ENCODE measurements around the gene TUBB4B. TPM values are rescaled to one million over a fixed set of nuclear protein-coding genes. Genes with fewer than 3 reads are reported as not detected.

TUBB4B gene
- total RNA-seq, 1 donor from 2014 or later: 463 TPM

DNA sequence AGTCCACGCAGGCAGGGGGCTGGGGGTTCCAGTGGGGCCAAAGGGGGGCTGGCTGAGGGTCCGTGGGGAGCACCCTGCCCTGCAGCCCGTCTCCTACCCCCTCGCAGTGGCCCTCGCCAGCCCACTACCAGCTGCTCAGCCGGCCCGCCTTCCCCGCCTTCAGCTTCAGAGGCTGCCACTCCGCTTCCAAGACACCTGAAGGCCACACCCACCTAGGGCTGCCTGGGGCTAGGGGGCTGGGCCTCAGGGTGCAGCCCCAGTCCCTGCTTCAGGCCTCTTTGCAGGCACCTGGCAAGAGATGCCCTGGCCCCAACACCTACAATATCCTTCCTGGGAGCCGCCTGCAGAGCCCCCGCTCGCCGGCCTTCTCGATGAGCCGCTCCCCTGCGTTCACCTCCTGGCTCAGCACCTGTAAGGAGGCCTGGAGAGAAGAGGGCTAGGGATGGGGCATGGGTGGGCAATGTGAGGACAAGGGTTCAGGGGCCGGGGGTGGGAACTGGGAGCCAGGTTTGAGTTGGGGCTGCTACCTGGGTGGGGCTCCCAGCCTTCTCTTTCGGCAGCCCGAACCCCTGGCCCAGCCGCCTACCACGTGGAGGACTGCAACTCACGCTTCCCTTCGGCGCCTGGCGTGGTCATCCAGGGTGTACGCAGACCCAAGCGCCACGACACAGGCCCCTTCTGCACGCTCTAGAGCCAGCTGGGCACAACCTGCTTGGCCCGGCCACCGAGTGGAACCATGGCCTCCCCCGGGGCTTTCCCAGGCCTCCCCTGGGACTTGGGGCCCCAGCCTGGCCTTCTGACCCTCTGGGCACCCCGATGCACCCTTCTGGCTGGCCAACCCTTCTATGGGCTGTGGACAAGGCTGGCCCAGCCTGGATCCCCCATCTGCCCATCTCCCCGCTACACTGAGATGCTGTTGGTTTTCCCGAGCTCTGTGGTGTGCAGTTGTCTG is 11.7 kb downstream of the TUBB4B start:
- Histone ChIP-seq H3K4me3 (no peak overlapping the region), H3K4me1 (peaks cover 55% of the 10 kb centered on the region), H3K36me3 (peaks cover 17% of the 10 kb centered on the region), H3K9me3 (replicated peaks) (no peaks in the 10 kb centered on the region), H3K27ac (replicated peaks) (no peak overlapping the region), H3K27me3 (ENCODE audit: low read depth) (no peaks in the 10 kb centered on the region)
- intact Hi-C loops (cut with micrococcal nuclease): no loop called here
- TF ChIP-seq, protein P1, sequence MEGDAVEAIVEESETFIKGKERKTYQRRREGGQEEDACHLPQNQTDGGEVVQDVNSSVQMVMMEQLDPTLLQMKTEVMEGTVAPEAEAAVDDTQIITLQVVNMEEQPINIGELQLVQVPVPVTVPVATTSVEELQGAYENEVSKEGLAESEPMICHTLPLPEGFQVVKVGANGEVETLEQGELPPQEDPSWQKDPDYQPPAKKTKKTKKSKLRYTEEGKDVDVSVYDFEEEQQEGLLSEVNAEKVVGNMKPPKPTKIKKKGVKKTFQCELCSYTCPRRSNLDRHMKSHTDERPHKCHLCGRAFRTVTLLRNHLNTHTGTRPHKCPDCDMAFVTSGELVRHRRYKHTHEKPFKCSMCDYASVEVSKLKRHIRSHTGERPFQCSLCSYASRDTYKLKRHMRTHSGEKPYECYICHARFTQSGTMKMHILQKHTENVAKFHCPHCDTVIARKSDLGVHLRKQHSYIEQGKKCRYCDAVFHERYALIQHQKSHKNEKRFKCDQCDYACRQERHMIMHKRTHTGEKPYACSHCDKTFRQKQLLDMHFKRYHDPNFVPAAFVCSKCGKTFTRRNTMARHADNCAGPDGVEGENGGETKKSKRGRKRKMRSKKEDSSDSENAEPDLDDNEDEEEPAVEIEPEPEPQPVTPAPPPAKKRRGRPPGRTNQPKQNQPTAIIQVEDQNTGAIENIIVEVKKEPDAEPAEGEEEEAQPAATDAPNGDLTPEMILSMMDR (IDR thresholded peaks at IDR 0.05; ENCODE audit: borderline replicate concordance): no peak
- DNase-seq: no peak

DNA sequence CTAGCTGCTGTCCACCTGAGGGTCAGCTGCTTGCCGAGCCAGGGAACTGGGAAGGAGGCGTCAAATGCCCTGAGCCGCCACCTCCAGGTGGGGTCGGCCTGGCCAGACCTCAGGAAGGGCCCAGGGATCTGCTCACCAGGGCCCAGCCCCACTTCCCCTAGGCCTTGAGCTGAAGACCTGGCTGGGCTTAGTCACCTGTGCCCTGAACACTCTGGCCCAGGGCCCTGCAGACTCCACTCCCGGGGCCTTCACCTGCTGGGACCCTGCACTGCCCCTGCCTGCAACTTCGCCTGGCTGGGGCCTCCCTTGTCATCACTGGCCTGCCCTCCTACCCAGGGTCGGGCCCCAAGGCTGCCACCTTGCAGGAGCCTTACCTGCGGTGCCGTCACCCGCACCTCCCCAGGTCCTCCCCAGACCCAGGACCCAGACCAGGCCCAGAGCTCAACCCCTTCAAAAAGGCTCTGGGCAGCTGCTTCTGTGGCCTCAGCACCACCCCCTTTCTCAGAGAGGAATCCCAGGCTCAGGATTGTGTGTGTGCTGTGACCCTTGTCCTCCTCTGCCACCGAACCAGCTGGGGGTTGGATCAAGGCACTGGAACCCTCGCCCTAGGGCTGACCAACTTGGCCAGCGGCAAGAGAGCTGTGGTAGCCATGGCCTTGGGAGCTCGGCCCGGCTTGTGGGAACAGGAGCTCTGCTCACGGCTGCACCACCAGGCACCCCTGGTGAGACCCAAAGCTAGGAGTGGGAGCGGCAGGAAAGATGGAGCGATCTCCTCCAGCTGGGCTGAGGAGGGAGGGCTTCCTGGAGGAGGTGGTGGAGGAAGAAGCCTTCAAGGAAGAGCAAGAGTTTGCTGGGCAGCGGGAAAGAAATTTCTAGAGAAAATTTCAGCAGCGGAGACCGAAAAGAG is 12.9 kb downstream of the TUBB4B start:
- Histone ChIP-seq H3K4me1 (peaks cover 58% of the 10 kb centered on the region), H3K4me3 (peak overlapping the region; percentile 93), H3K36me3 (peaks cover 28% of the 10 kb centered on the region), H3K9me3 (replicated peaks) (no peaks in the 10 kb centered on the region), H3K27ac (replicated peaks) (peak overlapping the region; percentile 93), H3K27me3 (ENCODE audit: low read depth) (no peaks in the 10 kb centered on the region)
- no peak for DNase-seq
- TF ChIP-seq, protein P1 (IDR thresholded peaks at IDR 0.05; ENCODE audit: borderline replicate concordance): no peak
- intact Hi-C loops (cut with micrococcal nuclease): no loop called here

DNA sequence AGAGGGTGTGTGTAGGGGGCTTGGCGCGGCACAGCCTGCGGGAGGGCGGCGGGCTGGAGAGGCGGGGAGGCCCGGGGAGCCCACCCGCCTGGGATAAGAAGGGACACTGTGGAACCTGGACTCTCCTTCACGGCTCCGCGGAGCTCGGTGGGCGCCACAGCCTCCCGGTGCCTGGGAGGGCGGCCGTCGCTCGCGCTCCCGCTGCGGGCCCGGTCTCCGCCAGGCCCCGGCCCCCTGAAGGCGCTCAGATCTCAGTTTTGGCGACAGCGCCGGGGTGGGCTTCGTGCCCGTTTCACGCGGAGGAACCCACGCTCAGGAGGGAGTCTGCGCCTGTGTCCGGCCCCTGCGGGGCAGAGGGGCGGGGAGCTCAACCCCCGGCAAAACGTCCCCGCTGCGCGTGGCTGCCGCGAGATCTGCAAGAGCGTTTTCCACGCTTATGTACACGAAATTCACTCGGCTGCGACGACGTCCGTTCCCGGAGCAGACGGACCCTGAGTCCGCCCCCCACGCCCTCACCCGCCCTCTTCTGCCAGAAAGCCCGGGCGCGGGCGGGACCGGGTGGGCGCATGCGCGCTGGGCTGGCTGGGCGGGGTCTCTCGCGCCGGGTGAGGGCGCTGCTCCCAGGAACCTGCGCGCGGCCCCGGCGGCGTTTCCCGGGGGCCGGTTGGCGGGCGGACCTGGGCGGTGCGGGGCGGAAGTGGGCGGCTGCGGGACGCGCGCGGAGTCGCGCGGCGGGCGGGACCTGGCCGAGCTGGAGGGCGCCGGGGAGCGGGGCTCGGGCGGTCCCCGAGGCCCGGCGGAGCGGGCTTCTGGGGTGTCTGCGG is 13.7 kb downstream of the TUBB4B start, which contains the start of gene NELFB:
TSS of gene NELFB (plus strand) at position 704 of the 824 bp plus-strand sequence.
- Histone ChIP-seq H3K4me1 (peaks cover 54% of the 10 kb centered on the region), H3K9me3 (replicated peaks) (no peaks in the 10 kb centered on the region), H3K27ac (replicated peaks) (peak within 1 kb of the TSS; percentile 93)

DNA sequence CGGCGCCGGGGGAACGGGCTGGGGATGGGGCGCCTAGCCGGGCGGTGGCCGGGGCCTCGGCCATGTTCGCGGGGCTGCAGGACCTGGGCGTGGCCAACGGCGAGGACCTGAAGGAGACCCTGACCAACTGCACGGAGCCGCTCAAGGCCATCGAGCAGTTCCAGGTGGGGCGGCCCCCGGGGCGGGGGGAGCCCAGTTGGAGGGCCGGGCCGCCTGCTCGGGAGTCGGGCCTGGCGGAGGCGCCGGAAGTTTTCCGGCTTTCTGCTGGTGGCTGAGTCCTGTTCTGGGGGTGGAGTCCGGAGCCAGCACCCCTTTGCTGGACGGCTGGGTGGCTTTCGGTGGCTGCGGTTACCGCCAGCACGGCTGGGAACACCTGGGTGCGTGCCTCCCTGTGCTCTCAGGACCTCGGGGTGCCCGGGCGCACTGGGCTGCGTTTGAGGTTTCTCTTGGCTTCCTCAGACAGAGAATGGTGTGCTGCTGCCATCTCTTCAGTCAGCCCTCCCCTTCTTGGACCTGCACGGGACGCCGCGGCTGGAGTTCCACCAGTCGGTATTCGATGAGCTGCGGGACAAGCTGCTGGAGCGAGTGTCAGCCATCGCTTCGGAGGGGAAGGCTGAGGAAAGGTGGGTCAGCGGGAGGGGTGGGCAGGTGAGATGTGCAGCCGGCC is 14.5 kb downstream of the TUBB4B start:
- peak; percentile 46 for DNase-seq
- H3K4me3 ChIP-seq: peak overlapping the region; percentile 93

More for the DNA sequence above, 13.7 kb downstream of the TUBB4B start, which contains the start of gene NELFB:
- Histone ChIP-seq H3K36me3 (peaks cover 33% of the 10 kb centered on the region), H3K4me3 (peak within 1 kb of the TSS; percentile 93), H3K27me3 (ENCODE audit: low read depth) (no peaks in the 10 kb centered on the region)
- TF ChIP-seq, protein P1 (IDR thresholded peaks at IDR 0.05; ENCODE audit: borderline replicate concordance): peak; percentile 28
- DNase-seq: peak; percentile 95
- intact Hi-C loops (cut with micrococcal nuclease): no loop called here

More for the DNA sequence above, 14.5 kb downstream of the TUBB4B start:
- Histone ChIP-seq H3K27me3 (ENCODE audit: low read depth) (no peaks in the 10 kb centered on the region), H3K36me3 (peaks cover 33% of the 10 kb centered on the region), H3K27ac (replicated peaks) (peak overlapping the region; percentile 93), H3K9me3 (replicated peaks) (no peaks in the 10 kb centered on the region), H3K4me1 (peaks cover 47% of the 10 kb centered on the region)
- TF ChIP-seq, protein P1 (IDR thresholded peaks at IDR 0.05; ENCODE audit: borderline replicate concordance): no peak
- intact Hi-C loops (cut with micrococcal nuclease): no loop called here
